ENCODE data around the gene OR10S1. TPM values are rescaled to one million over a fixed set of nuclear protein-coding genes. Genes with fewer than 3 reads are reported as not detected.
"Not testable (repeated sequence)": the region's sequence is repeated elsewhere in the genome, so short reads cannot be mapped to it uniquely, and the experiment has no call there.

Gene OR10S1, protein sequence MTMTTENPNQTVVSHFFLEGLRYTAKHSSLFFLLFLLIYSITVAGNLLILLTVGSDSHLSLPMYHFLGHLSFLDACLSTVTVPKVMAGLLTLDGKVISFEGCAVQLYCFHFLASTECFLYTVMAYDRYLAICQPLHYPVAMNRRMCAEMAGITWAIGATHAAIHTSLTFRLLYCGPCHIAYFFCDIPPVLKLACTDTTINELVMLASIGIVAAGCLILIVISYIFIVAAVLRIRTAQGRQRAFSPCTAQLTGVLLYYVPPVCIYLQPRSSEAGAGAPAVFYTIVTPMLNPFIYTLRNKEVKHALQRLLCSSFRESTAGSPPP
- polyA plus RNA-seq (ENCODE audit: insufficient read length in 3 of 3) = not detected
- long read RNA-seq, donor 1 = 0 reads
- long read RNA-seq, donor 2 = 0 reads
- long read RNA-seq, donor 3 = 0 reads
- long read RNA-seq, donor 4 = 0 reads
- long read RNA-seq, donor 5 = 0 reads
- long read RNA-seq, donor 6 = 0 reads
- long read RNA-seq, donor 7 = 0 reads
- long read RNA-seq, donor 8, partial matches to known transcripts = 0 of 1 reads
- long read RNA-seq, donor 8, other reads (novel, unspliced or antisense) = 0 of 1 reads
- long read RNA-seq, donor 9 = 0 reads
- long read RNA-seq, donor 10 = 0 reads
- long read RNA-seq, donor 11 = 0 reads
- long read RNA-seq, donor 12 = 0 reads
- long read RNA-seq, donor 13 = 0 reads
- long read RNA-seq, donor 14 = 0 reads
- long read RNA-seq, donor 15 = 0 reads
- long read RNA-seq, donor 16 = 0 reads

DNA sequence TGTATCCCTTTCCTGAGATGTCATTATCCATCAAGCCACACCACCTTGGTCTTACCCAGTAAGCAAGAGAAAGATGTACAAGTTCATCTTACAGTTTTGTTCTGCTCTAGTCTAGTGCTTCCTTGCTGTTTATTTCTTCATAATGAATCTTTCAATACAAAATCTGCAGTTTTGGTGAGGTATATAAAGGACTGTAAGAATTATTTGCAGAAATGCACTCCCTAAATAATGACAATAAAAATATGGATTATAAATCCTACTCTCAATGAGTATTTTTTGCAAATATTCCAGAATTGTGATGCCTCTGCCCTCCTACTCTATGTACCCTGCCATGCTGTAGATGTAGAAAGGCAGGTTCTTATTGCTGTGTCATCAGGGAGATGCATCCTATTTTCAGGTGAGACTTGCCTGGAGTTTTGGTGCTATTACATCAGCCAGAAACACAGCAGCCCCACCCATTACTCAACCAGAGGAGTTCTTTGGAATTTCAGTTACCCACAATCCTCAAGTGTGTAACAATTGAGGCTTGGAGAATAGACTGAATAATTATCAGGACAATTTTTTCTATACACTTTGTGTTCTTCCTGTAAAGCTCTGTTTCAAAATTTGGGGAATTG lies at the start of gene OR10S1:
TSS of gene OR10S1 (minus strand) at position 51 of the 617 bp plus-strand sequence. CDS start 117 bp downstream, outside the sequence.
- no peak for DNase-seq

DNA sequence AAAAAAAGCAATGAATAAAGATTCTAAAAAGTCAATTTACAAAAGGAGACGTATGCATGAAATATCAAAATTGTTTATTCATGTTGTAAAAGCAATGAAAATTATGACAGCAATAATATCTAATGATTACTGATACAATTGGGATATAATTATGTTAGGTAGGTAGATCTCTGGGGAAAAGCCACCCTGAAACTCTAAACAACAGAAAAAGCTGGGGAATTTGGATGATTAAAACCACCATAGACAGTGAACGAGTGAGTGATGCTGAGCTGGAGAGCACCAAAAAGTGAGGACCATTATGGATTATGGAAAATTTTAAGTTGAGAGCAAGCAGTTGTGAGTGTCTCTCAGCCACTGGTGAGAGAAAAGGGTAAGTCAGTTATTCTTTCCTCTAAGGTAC lies 48.9 kb upstream of the OR10S1 start, which contains the start of gene OR10G8:
TSS of gene OR10G8 (plus strand) at position 301 of the 400 bp plus-strand sequence. CDS start 2,825 bp downstream, outside the sequence.
- DNase-seq = no peak

DNA sequence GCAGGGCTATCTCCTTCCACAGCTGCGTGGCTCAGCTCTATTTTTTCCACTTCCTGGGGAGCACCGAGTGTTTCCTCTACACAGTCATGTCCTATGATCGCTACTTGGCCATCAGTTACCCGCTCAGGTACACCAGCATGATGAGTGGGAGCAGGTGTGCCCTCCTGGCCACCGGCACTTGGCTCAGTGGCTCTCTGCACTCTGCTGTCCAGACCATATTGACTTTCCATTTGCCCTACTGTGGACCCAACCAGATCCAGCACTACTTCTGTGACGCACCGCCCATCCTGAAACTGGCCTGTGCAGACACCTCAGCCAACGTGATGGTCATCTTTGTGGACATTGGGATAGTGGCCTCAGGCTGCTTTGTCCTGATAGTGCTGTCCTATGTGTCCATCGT lies 38.3 kb upstream of the OR10S1 start:
- DNase-seq = not testable (repeated sequence)

DNA sequence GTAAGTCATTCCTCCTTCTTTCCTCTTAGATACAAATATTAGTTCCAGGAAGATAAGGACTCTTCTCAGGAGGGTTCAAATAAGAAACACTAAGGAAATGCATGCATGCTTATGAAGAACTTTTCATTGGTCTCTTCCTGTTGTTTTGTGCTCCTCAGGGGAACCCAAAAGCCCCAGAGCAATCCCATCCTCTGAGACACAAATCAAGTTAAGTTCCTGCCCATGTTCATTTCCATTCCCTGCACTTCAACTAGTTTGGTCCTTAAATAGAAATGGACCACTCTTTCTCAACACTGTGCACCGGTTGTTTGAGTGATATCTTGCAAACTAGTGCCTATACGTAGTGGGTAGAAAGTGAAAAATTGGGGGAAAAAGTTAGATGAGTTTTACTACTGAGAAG lies 35.1 kb upstream of the OR10S1 start, which contains the start of gene OR10G4:
TSS of gene OR10G4 (plus strand) at position 301 of the 400 bp plus-strand sequence. CDS start 2,578 bp downstream, outside the sequence.
- no peak for DNase-seq

DNA sequence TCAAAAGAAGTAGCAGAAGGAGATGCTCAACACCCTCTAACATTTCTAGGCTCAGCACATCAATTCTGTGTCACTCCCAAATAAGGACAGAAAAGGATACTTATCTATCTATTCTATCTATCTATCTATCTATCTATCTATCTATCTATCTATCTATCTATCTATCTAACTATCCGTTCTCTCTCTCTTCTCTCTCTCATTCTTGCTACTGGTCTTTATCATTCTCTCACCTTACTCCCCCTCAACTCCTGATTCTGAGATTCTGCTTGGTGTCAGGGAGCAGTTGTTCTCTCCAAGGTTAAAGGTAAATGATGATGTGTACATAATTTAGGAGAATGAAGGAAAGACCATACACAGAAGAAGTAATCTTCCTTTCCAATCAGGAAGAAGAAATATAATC lies 17.5 kb upstream of the OR10S1 start, which contains the start of gene OR10G6:
TSS of gene OR10G6 (minus strand) at position 43 of the 400 bp plus-strand sequence. CDS start at position 43, 0 bp downstream.
- DNase-seq = no peak

DNA sequence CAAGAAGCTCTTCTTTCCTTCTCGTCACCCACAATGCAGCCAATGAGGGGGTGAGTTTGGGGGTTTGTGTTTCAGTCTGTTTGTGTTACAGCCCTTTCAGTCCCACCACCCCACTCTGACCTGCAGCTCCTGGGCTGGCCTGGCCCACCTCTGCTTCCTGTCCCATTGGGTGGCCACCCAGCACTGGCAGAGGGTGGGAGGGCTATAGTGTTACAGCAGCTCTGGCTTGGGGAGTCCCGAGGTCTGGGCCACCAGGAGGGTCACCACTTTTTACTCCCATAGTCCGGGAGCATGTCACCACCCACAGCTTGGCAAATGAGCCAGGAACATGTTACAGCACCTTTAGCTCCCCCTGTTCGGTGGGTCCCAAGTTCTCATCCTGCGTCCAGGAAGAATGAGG lies 1.7 kb upstream of the OR10S1 start:
- no peak for DNase-seq

DNA sequence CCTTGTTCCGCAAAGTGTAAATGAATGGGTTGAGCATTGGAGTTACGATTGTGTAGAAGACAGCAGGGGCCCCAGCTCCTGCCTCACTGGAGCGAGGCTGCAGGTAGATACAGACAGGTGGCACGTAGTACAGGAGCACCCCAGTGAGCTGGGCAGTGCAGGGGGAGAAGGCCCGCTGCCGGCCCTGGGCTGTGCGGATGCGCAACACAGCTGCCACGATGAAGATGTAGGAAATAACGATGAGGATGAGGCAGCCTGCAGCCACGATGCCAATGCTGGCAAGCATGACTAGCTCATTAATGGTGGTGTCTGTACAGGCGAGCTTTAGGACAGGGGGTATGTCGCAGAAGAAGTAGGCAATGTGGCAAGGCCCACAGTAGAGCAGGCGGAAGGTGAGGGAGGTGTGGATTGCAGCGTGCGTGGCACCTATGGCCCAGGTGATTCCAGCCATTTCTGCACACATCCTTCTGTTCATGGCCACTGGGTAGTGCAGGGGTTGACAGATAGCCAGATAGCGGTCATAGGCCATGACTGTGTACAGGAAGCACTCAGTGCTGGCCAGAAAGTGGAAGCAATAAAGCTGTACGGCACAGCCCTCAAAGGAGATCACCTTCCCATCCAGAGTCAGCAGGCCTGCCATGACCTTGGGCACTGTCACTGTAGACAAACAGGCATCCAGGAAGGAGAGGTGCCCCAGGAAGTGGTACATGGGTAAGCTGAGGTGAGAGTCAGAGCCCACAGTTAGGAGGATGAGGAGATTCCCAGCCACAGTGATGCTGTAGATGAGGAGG lies 616 bp downstream of the OR10S1 start:
- DNase-seq = no peak

DNA sequence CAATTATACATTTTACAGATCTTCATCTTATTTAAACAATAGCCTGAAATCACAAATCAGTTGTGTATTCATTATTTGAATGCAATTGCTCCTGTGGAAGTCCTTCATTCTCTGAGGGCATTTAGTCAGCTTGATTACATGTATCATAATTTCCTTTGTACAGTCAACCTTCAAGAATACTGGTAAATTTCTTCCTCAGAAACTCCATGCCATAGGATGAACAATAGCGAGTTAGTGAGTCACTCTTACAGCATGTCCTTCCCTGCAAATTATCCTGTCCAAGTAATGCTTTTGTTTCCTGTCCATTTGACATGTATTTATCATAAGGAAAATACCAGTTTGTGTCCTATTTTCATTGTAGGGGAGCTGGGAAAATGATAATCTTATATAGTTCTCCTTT lies 3.8 kb downstream of the OR10S1 start:
- no peak for DNase-seq

DNA sequence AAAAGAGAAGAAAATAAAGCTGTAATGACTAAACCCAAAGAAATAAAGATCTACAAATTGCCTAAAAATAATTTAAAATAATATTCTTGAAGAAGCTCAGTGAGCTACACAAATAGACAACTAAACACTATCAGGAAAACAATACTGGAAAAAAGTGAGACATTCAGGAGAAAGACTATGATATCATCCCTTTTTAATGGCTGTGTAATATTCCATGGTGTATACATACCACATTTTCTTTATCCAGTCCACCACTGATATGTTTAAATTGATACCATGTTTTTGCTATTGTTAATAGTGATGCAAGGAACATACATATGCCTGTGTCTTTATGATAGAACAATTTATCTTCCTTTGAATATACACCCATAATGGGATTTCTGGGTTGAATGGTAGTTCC lies 20.8 kb downstream of the OR10S1 start:
- no peak for DNase-seq

DNA sequence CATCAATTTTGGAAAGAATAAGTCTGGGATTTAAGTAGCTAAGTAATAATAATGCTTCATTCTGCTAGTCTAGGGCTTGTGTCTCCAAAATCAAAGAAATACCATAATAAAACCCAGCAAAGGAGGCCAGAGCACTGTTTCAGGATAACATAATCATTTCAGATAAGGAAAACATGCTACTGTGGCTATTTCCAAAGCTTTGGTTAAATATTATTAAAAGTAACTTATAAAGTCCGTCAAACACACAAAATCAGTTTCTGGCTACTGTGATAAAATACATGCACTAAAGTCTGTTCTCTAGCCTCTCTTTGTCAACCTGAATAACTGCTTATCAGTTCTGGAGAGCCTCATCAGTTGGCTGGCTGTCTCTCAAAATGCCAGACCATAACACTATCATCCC lies 32.4 kb downstream of the OR10S1 start:
- DNase-seq = no peak

DNA sequence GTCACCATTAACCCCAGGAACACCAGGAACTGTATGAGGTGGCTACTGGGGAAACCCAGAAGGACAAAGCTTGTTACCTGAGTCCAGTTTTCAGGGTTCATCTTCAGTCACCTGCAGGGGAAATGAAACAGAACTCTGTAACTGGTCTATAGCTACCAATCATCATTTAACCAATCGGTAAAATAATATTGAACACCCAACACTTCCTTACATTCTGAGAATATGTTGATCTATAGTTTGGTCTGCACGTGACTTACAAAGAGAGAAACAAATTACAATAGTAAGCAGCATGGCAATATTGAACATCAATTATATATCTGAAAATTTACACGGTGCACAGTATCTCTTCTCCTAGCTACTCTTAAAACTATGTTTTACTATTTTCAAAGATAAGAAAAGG lies 33.8 kb downstream of the OR10S1 start, which contains the start of gene OR6T1:
TSS of gene OR6T1 (minus strand) at position 101 of the 400 bp plus-strand sequence. CDS start at position 101, 0 bp downstream.
- no peak for DNase-seq

DNA sequence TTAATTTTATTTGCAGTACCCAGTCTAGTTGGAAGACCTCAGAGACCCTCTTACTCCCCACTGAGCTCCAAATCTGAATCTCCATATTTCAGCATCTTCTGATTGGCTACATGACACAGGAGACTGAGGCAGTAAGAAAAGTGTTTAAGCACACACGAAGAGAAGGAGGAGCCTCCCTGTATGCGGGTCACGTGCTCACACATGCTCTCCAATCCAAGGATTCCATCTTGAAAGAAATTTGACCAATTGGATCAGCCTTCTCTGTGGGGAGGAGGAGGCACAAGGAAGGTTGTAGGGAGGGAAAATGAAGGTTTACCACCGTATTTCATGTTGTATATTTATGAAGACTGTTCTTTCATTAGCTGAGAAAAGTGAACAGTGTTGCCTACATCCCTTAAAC lies 35.2 kb downstream of the OR10S1 start:
- DNase-seq = no peak

DNA sequence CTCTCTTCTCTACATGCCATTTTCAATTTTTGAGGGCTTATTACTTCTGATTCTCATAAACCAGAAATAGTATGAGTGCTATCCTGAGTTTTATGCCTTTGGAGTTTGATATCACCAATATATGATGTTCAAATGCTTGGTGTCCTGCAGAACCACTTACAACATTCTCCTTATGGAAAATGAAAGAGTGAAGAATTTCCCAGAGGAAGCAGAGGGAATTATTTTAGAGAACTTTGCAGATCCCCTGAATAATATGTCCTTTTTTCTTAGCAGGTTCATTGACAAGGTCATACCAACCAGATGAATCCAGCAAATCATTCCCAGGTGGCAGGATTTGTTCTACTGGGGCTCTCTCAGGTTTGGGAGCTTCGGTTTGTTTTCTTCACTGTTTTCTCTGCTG lies 38.3 kb downstream of the OR10S1 start, which contains the start of gene OR4D5:
TSS of gene OR4D5 (plus strand) at position 301 of the 400 bp plus-strand sequence. CDS start at position 301, 0 bp downstream.
- no peak for DNase-seq

Other genes starting within 250 kb of the OR10S1 start
- gene ZNF202, start 236.1 kb downstream of the OR10S1 start, polyA plus RNA-seq (ENCODE audit: insufficient read length in 3 of 3) = 10 to 100 TPM; 16.5 to 24.2 (median 19.5) TPM
- gene OR6X1, start 223.3 kb downstream of the OR10S1 start, polyA plus RNA-seq (ENCODE audit: insufficient read length in 3 of 3) = not detected
- not detected for gene OR6M1, start 171.4 kb downstream of the OR10S1 start, polyA plus RNA-seq (ENCODE audit: insufficient read length in 3 of 3)
- gene TMEM225, start 92.1 kb downstream of the OR10S1 start, polyA plus RNA-seq (ENCODE audit: insufficient read length in 3 of 3) = not detected
- gene OR8D4, start 75.6 kb downstream of the OR10S1 start, polyA plus RNA-seq (ENCODE audit: insufficient read length in 3 of 3) = not detected
- gene OR4D5, start 38.2 kb downstream of the OR10S1 start, polyA plus RNA-seq (ENCODE audit: insufficient read length in 3 of 3) = not detected
- gene OR6T1, start 33.9 kb downstream of the OR10S1 start, polyA plus RNA-seq (ENCODE audit: insufficient read length in 3 of 3) = not detected
- gene OR10G6, start 17.4 kb upstream of the OR10S1 start, polyA plus RNA-seq (ENCODE audit: insufficient read length in 3 of 3) = not detected
- under 1 TPM in 1 of 3 donors, not detected in 2; 0.06 TPM for gene OR10G4, start 35.2 kb upstream of the OR10S1 start, polyA plus RNA-seq (ENCODE audit: insufficient read length in 3 of 3)
- gene OR10G9, start 45.2 kb upstream of the OR10S1 start, polyA plus RNA-seq (ENCODE audit: insufficient read length in 3 of 3) = not detected
- gene OR10G8, start 49.0 kb upstream of the OR10S1 start, polyA plus RNA-seq (ENCODE audit: insufficient read length in 3 of 3) = not detected
- not detected for gene OR10G7, start 63.5 kb upstream of the OR10S1 start, polyA plus RNA-seq (ENCODE audit: insufficient read length in 3 of 3)
- gene VWA5A, start 137.7 kb upstream of the OR10S1 start, polyA plus RNA-seq (ENCODE audit: insufficient read length in 3 of 3) = 10 to 100 TPM; 11.9 to 15.6 (median 12.6) TPM
- gene OR10D3, start 205.6 kb upstream of the OR10S1 start, polyA plus RNA-seq (ENCODE audit: insufficient read length in 3 of 3) = not detected